Glomerular visceral epithelial cell (primary cell): ENCODE results near the gene CFC1.
"Not testable (repeated sequence)": the region's sequence is repeated elsewhere in the genome, so short reads cannot be mapped to it uniquely, and the experiment has no call there.

Source experiments
- DNase-seq: peaks from one replicate; pipeline ENCODE4 v3.0.0-alpha.2; 2016; ENCODE audit errors: extremely low spot score

The CFC1 gene

GRCh38 chr2:130599393-130599792, at the start of gene CFC1:
Gene CFC1, minus strand, starts transcription at chr2:130599575. Its CDS starts 288 bp downstream, at chr2:130599287.
- DNase-seq = not testable (repeated sequence)

- not testable (repeated sequence) for DNase-seq
These were observed 42.3 kb upstream of the CFC1 start for GRCh38 chr2:130641688-130642087.

- not testable (repeated sequence) for DNase-seq
These were observed 39.6 kb upstream of the CFC1 start for GRCh38 chr2:130638973-130639372.

- DNase-seq = not testable (repeated sequence)
These were observed 29.6 kb upstream of the CFC1 start for GRCh38 chr2:130628784-130629475.

- not testable (repeated sequence) for DNase-seq
These were observed 11.8 kb upstream of the CFC1 start, which contains the start of gene POTEJ for GRCh38 chr2:130611140-130611539. Gene POTEJ, plus strand, starts transcription at chr2:130611440. Its CDS starts 93 bp downstream, at chr2:130611533.

- not testable (repeated sequence) for DNase-seq
These were observed 11.1 kb upstream of the CFC1 start for GRCh38 chr2:130610486-130610885.

- not testable (repeated sequence) for DNase-seq
These were observed 9.9 kb upstream of the CFC1 start for GRCh38 chr2:130609002-130609920.

GRCh38 chr2:130608276-130609001, 9.1 kb upstream of the CFC1 start:
- DNase-seq = not testable (repeated sequence)

GRCh38 chr2:130601648-130602302, 2.4 kb upstream of the CFC1 start:
- DNase-seq = not testable (repeated sequence)

GRCh38 chr2:130599926-130600325, 551 bp upstream of the CFC1 start:
- not testable (repeated sequence) for DNase-seq

GRCh38 chr2:130598463-130598862, 912 bp downstream of the CFC1 start:
- DNase-seq = not testable (repeated sequence)

GRCh38 chr2:130597994-130598393, 1.4 kb downstream of the CFC1 start:
- not testable (repeated sequence) for DNase-seq

- DNase-seq = not testable (repeated sequence)
These were observed 2.6 kb downstream of the CFC1 start for GRCh38 chr2:130596757-130597156.

- DNase-seq = not testable (repeated sequence)
These were observed 5.4 kb downstream of the CFC1 start for GRCh38 chr2:130594011-130594410.

- not testable (repeated sequence) for DNase-seq
These were observed 6.5 kb downstream of the CFC1 start for GRCh38 chr2:130592791-130593414.

GRCh38 chr2:130590842-130591359, 8.5 kb downstream of the CFC1 start:
- DNase-seq = not testable (repeated sequence)

GRCh38 chr2:130590170-130590841, 9.1 kb downstream of the CFC1 start:
- DNase-seq = not testable (repeated sequence)

- not testable (repeated sequence) for DNase-seq
These were observed 10.5 kb downstream of the CFC1 start for GRCh38 chr2:130588688-130589458.

GRCh38 chr2:130584726-130585125, 14.6 kb downstream of the CFC1 start:
- not testable (repeated sequence) for DNase-seq
